ENCODE measurements around the gene ANXA2.

ANXA2 gene

GRCh38 chr15:60386615-60387014 is 11.2 kb downstream of the ANXA2 start:
- DNase-seq = no peak

GRCh38 chr15:60385620-60386552 is 11.9 kb downstream of the ANXA2 start:
- DNase-seq = no peak

- no peak for DNase-seq
These were observed 13.2 kb downstream of the ANXA2 start for GRCh38 chr15:60384526-60385126.

GRCh38 chr15:60384053-60384452 is 13.7 kb downstream of the ANXA2 start:
- no peak for DNase-seq

- DNase-seq = no peak
These were observed 14.8 kb downstream of the ANXA2 start for GRCh38 chr15:60382773-60383674.

- no peak for DNase-seq
These were observed 16.5 kb downstream of the ANXA2 start for GRCh38 chr15:60381148-60381788.

- DNase-seq = no peak
These were observed 18.1 kb downstream of the ANXA2 start for GRCh38 chr15:60379525-60380274.

- no peak for DNase-seq
These were observed 18.6 kb downstream of the ANXA2 start for GRCh38 chr15:60379185-60379524.

GRCh38 chr15:60376677-60377095 is 21.1 kb downstream of the ANXA2 start:
- DNase-seq = peak; percentile 32

GRCh38 chr15:60375306-60375705 is 22.5 kb downstream of the ANXA2 start:
- DNase-seq = no peak

GRCh38 chr15:60374628-60375081 is 23.1 kb downstream of the ANXA2 start:
- DNase-seq = peak; percentile 78

GRCh38 chr15:60374209-60374608 is 23.6 kb downstream of the ANXA2 start:
- DNase-seq = no peak

GRCh38 chr15:60373745-60374144 is 24.0 kb downstream of the ANXA2 start:
- DNase-seq = no peak

- DNase-seq = no peak
These were observed 24.5 kb downstream of the ANXA2 start for GRCh38 chr15:60373327-60373726.

GRCh38 chr15:60372756-60373155 is 25.0 kb downstream of the ANXA2 start:
- DNase-seq = no peak

GRCh38 chr15:60372227-60372626 is 25.6 kb downstream of the ANXA2 start:
- DNase-seq = no peak

- DNase-seq = no peak
These were observed 26.4 kb downstream of the ANXA2 start for GRCh38 chr15:60371175-60372051.

GRCh38 chr15:60370869-60371136 is 27.0 kb downstream of the ANXA2 start:
- DNase-seq = no peak

- DNase-seq = no peak
These were observed 27.5 kb downstream of the ANXA2 start for GRCh38 chr15:60370105-60370868.

- no peak for DNase-seq
These were observed 28.1 kb downstream of the ANXA2 start for GRCh38 chr15:60369696-60370095.

GRCh38 chr15:60364612-60364924 is 33.2 kb downstream of the ANXA2 start:
- DNase-seq = no peak
